K562 (cell line): ENCODE results near the gene SLC39A3. TPM values are rescaled to one million over a fixed set of nuclear protein-coding genes. Genes with fewer than 3 reads are reported as not detected.

Experiments used
- ATAC-seq: fragments of 200-7000 bp; cut with Tn5 transposase; 3 replicates; pipeline ENCODE4 v1.9.1; 2020; ENCODE audit warnings: moderate library complexity
- BruUV-seq: library from RNA; stranded (reverse); fragments of 400-500 nt; replicated peaks from 2 replicates; lab custom pipeline; 2021; lab: Mats Ljungman, UMichigan
- CTCF ChIA-PET: fragments of 300-600 bp; formaldehyde crosslinking; extraction: SDS; loops from one replicate; lab custom pipeline; 2021; ENCODE audit warnings: low intra/inter-chr PET ratio; lab: Yijun Ruan, JAX
- POLR2A ChIA-PET: fragments of 300-600, 350-650 bp; sonication (Branson Sonifier 250); formaldehyde crosslinking; extraction: SDS; loops from one replicate; lab custom pipeline; 2021; ENCODE audit warnings: antibody characterized with exemption, inconsistent platforms; lab: Yijun Ruan, JAX
- DNase-seq, 4 experiments: peaks; one replicate each; pipeline versions ENCODE4 v3.0.0 to v3.0.0-alpha.2; 2011 to 2018; ENCODE audit warnings: low spot score in 3 of 4, mixed read lengths in 3 of 4; ENCODE audit errors: extremely low read depth in 1 of 4
- FAIRE-seq: peaks from 2 replicates; lab custom pipeline; 2011; peaks lifted over from hg19 to GRCh38; lab: Jason Lieb, UNC
- H2AFZ ChIP-seq: 2 replicates; pipeline ENCODE4 v1.6.0; 2011; ENCODE audit warnings: low read depth, low read length, control low read depth, inconsistent platforms
- H3K27ac ChIP-seq: fragments of 200-600 bp; 3 replicates; pipeline ENCODE4 v1.8.0; 2011; ENCODE audit warnings: low read depth, mild to moderate bottlenecking, control low read depth, inconsistent platforms, low read length, moderate library complexity, mixed read lengths; ENCODE audit errors: extremely low read depth
- H3K27me3 ChIP-seq, 2 experiments: fragments of 300-600 bp in 1 of 2; 2 replicates in 1 of 2; 3 replicates in 1 of 2; pipeline versions ENCODE4 v1.6.0 to v1.8.0; 2011; ENCODE audit warnings: inconsistent platforms in 2 of 2, low read length in 2 of 2, mild to moderate bottlenecking in 1 of 2, mixed read lengths in 1 of 2, moderate library complexity in 1 of 2; ENCODE audit not compliant: control insufficient read depth in 2 of 2, insufficient read depth in 2 of 2
- H3K36me3 ChIP-seq: fragments of 300-600 bp; 3 replicates; pipeline ENCODE4 v1.8.0; 2011; ENCODE audit warnings: mild to moderate bottlenecking, low read length, inconsistent platforms; ENCODE audit not compliant: control insufficient read depth, insufficient read depth
- H3K4me1 ChIP-seq, 2 experiments: fragments of 200-600 bp in 1 of 2; replicated peaks in 1 of 2; 2 replicates in 1 of 2; 3 replicates in 1 of 2; pipeline versions ENCODE4 v1.5.1 to v1.8.0; 2011; ENCODE audit warnings: inconsistent platforms in 2 of 2, low read length in 2 of 2, mild to moderate bottlenecking in 1 of 2, mixed read lengths in 1 of 2, moderate library complexity in 1 of 2; ENCODE audit not compliant: control insufficient read depth in 2 of 2, insufficient read depth in 2 of 2
- H3K4me2 ChIP-seq: 2 replicates; pipeline ENCODE4 v1.6.1; 2011; ENCODE audit warnings: low read length, control low read depth, inconsistent platforms, mixed read lengths; ENCODE audit not compliant: insufficient read depth
- H3K4me3 ChIP-seq: fragments of 200-600 bp; sonication (generic), shearing (Covaris generic); 2 replicates; pipeline ENCODE4 v1.5.1; 2016; ENCODE audit warnings: control low read depth, inconsistent platforms
- H3K79me2 ChIP-seq: fragments of 200-600 bp; 3 replicates; pipeline ENCODE4 v1.8.0; 2011; ENCODE audit warnings: low read length, inconsistent platforms; ENCODE audit not compliant: control insufficient read depth, insufficient read depth
- H3K9ac ChIP-seq, 2 experiments: 2 replicates each; pipeline versions ENCODE4 v1.6.0 to v1.6.1; 2011; ENCODE audit warnings: low read depth in 2 of 2, low read length in 2 of 2, control low read depth in 1 of 2, inconsistent platforms in 1 of 2, mild to moderate bottlenecking in 1 of 2, mixed read lengths in 1 of 2; ENCODE audit not compliant: insufficient read depth in 1 of 2
- H3K9me1 ChIP-seq: one replicate; pipeline ENCODE4 v1.6.0; 2011; ENCODE audit warnings: inconsistent platforms, mild to moderate bottlenecking, low read length, moderate library complexity; ENCODE audit not compliant: control insufficient read depth, insufficient read depth
- H3K9me3 ChIP-seq: replicated peaks from 2 replicates; pipeline ENCODE4 v1.5.1; 2011; ENCODE audit warnings: low read depth, low read length, inconsistent platforms; ENCODE audit not compliant: control insufficient read depth, insufficient read depth
- H4K20me1 ChIP-seq: replicated peaks from 2 replicates; pipeline ENCODE4 v1.6.1; 2011; ENCODE audit warnings: low read length, inconsistent platforms, mixed read lengths; ENCODE audit not compliant: control insufficient read depth, insufficient read depth
- ADNP ChIP-seq: fragments of 200-800 bp; sonication (Bioruptor generic); IDR thresholded peaks from 2 replicates; pipeline ENCODE4 v1.6.1; 2016; ENCODE audit warnings: missing genetic modification characterization, missing compliant biosample characterization
- FOXM1 ChIP-seq, 2 experiments: fragments of 450-650 bp in 1 of 2; sonication (generic) in 1 of 2; formaldehyde crosslinking in 1 of 2; IDR thresholded peaks; 2 replicates each; pipeline versions ENCODE4 v1.6.1 to v1.9.0; 2017 to 2022; ENCODE audit warnings: low read depth in 2 of 2, mild to moderate bottlenecking in 2 of 2, missing genetic modification reagents in 1 of 2, moderate library complexity in 1 of 2
- HDAC2 ChIP-seq: fragments of 450-650 bp; IDR thresholded peaks from 2 replicates; pipeline ENCODE4 v1.6.1; 2016; ENCODE audit warnings: mild to moderate bottlenecking
- NFE2L1 ChIP-seq: fragments of 450-650 bp; IDR thresholded peaks from 2 replicates; pipeline ENCODE4 v1.6.1; 2016; ENCODE audit warnings: missing genetic modification characterization, low read depth, mild to moderate bottlenecking, missing compliant biosample characterization, moderate library complexity, borderline replicate concordance
- RBM25 ChIP-seq: fragments of 200-400 bp; formaldehyde crosslinking; IDR thresholded peaks from 2 replicates; pipeline ENCODE4 v1.6.1; 2018; ENCODE audit warnings: low read length, low read depth, moderate library complexity; ENCODE audit not compliant: severe bottlenecking
- RCOR1 ChIP-seq, 2 experiments: IDR thresholded peaks; 2 replicates each; pipeline ENCODE4 v1.6.1; 2012; ENCODE audit warnings: low read depth in 2 of 2, low read length in 2 of 2, borderline replicate concordance in 1 of 2, improper control_type of control experiment in 1 of 2
- SMARCA5 ChIP-seq: fragments of 450-650 bp; IDR thresholded peaks from 2 replicates; pipeline ENCODE4 v1.6.1; 2016
- SNRNP70 ChIP-seq: fragments of 200-400 bp; formaldehyde crosslinking; optimal IDR thresholded peaks from 2 replicates; pipeline ENCODE3; 2017; ENCODE audit warnings: low read depth, low read length
- STAG1 ChIP-seq: sonication (generic); formaldehyde crosslinking; IDR thresholded peaks from 2 replicates; pipeline ENCODE4 v1.5.0; 2020; ENCODE audit warnings: missing genetic modification reagents, borderline replicate concordance
- TEAD2 ChIP-seq: fragments of 450-650 bp; IDR thresholded peaks from 2 replicates; pipeline ENCODE4 v1.6.1; 2016; ENCODE audit warnings: missing genetic modification characterization, control low read depth, missing compliant biosample characterization
- ZFP36 ChIP-seq: fragments of 150-350 bp; IDR thresholded peaks from 2 replicates; pipeline ENCODE4 v1.6.1; 2018; ENCODE audit warnings: low read length, low read depth; ENCODE audit not compliant: partially characterized antibody
- ZNF165 ChIP-seq: fragments of 250-450 bp; sonication (Bioruptor Pico); IDR thresholded peaks from 2 replicates; pipeline ENCODE4 v1.4.0; 2020; ENCODE audit warnings: borderline replicate concordance
- WGBS: fragments of 100-300 bp; shearing (Covaris generic); methylation state at CpG from one replicate; pipeline ENCODE4 v1.1.6; 2016; ENCODE audit warnings: low coverage, mixed read lengths; ENCODE audit not compliant: insufficient coverage; ENCODE audit errors: missing lambda C conversion rate; 5-methylcytosine and 5-hydroxymethylcytosine counted together
- in situ Hi-C: fragments of 300-500 bp; cut with MboI; formaldehyde crosslinking; loops from 4 replicates; pipeline ENCODE4 v1.15.0; 2018; ENCODE audit warnings: inconsistent platforms, mixed read lengths
- intact Hi-C: fragments of 100-400 bp; cut with micrococcal nuclease; formaldehyde crosslinking; loops from 2 replicates; pipeline ENCODE4 v1.14.2; 2022
- polyA plus RNA-seq, 8 experiments: library from polyadenylated mRNA; depleted of rRNA in 4 of 8; stranded (reverse) in 5 of 8; unstranded in 3 of 8; fragments of >200 nt; fragmentation: Nextera tagmentation in 2 of 8; fragmentation: Illumina TruSeq in 1 of 8; extraction: Ambion mirVana in 2 of 8; extraction: Trizol in 1 of 8; gene quantifications; 2 replicates each; pipeline versions ENCODE4 v1.2.1 to v1.2.3, GENCODE V29; 2011 to 2014; ENCODE audit warnings: inconsistent platforms in 1 of 8, missing spikeins in 1 of 8
- total RNA-seq, 7 experiments: library from RNA; depleted of rRNA in 6 of 7; stranded (reverse); fragments of >200 nt in 6 of 7; fragmentation: Illumina TruSeq in 2 of 7; extraction: Trizol in 2 of 7; gene quantifications; 2 replicates each; pipeline versions ENCODE4 v1.2.1 to v1.2.3, GENCODE V29; 2011 to 2021; ENCODE audit warnings: low replicate concordance in 1 of 7
- TF ChIP-seq, protein P1 (sequence below): sonication (generic); formaldehyde crosslinking; IDR thresholded peaks from 2 replicates; pipeline ENCODE4 v1.8.0; 2022; ENCODE audit warnings: missing genetic modification reagents, mild to moderate bottlenecking, borderline replicate concordance
- TF ChIP-seq, protein P2 (sequence below): fragments of 450-650 bp; IDR thresholded peaks from 2 replicates; pipeline ENCODE4 v1.7.1; 2018; ENCODE audit warnings: mild to moderate bottlenecking, low read depth; ENCODE audit not compliant: partially characterized antibody
- TF ChIP-seq, protein P3 (sequence below): fragments of 450-650 bp; IDR thresholded peaks from 2 replicates; pipeline ENCODE4 v1.6.1; 2016; ENCODE audit warnings: borderline replicate concordance

SLC39A3 gene
- total and polyA plus RNA-seq, 9 of the 15 experiments (the other 6 are each of a cell fraction or from before 2014, with no cell fraction given) = 2.3 to 215 (median 127) TPM

DNA sequence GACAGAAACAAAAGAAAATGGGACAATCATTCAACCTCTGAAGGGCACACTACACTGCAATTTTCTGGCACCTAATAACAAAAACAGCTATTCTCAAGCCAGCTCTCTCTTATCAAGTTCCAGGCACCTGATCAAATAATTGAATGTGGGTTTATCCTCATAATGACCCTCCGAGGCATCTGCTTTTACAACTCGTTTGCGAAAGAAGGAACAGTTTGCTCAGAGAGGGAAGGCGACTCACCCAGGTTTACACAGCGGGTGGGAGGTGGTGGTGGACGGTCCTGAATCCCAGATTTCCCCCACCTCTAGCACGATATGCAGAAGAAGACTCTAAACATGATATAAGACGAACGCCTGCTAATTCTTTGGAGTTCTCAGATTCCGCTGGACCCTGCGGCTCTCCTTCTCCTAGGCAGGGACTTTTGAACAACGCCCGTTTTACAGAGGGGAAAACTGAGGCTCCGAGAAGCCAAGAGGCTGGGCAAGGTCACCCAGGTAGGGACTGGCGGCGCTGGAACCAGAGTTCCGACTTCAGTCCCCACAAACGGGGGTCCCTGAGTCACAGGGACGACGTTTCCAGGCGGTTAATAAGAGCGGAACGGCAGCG is 42.6 kb upstream of the SLC39A3 start:
- DNase-seq (peak in 1 of 4 experiments; percentile 18), FAIRE-seq (peak; percentile 76), ATAC-seq (no peak)
- Histone ChIP-seq H3K36me3 (peaks cover 53% of the 10 kb centered on the region; the same call in 2 of the 3 replicates), H4K20me1 (peaks cover 13% of the 10 kb centered on the region), H3K79me2 (peaks cover 79% of the 10 kb centered on the region), H3K9ac (peak overlapping the region; percentile 98 to 99), H2AFZ (peak overlapping the region; percentile 75; the same call in 1 of the 2 replicates), H3K4me2 (peak overlapping the region; percentile 95), H3K9me1 (no peaks in the 10 kb centered on the region), H3K4me1 (peaks cover 13 to 48% of the 10 kb centered on the region in 2 experiments; a peak in 4 of 5 replicates), H3K27me3 (no peaks in the 10 kb centered on the region), H3K27ac (peak overlapping the region; percentile 93), H3K9me3 (no peaks in the 10 kb centered on the region), H3K4me3 (peak overlapping the region; percentile 95)
- under 1% methylated on average over 24 of the region's 24 CpGs for WGBS
- in situ Hi-C loops (no loop called here), intact Hi-C loops (loop anchor here (1.0 kb wide), 1 partner anchor 42 kb away; the partner anchor contains the start of gene SLC39A3)
- BruUV-seq = TSS peak; percentile 57
- CTCF ChIA-PET = interaction anchor here (0.8 kb wide), 1 partner anchor 306 kb away, joined by 4 read pairs; the partner anchor contains the start of gene GADD45B
- POLR2A ChIA-PET = interaction anchor here (0.7 to 1.3 kb wide), 3 partner anchors 8 to 60 kb away, joined by 3 to 7 read pairs (median 3); no protein-coding TSS in a partner anchor
- TF ChIP-seq NFE2L1 (tag) = no peak
- TF ChIP-seq, protein P1, sequence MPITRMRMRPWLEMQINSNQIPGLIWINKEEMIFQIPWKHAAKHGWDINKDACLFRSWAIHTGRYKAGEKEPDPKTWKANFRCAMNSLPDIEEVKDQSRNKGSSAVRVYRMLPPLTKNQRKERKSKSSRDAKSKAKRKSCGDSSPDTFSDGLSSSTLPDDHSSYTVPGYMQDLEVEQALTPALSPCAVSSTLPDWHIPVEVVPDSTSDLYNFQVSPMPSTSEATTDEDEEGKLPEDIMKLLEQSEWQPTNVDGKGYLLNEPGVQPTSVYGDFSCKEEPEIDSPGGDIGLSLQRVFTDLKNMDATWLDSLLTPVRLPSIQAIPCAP (CRISPR knock-in tag) = no peak
- TF ChIP-seq, protein P2, sequence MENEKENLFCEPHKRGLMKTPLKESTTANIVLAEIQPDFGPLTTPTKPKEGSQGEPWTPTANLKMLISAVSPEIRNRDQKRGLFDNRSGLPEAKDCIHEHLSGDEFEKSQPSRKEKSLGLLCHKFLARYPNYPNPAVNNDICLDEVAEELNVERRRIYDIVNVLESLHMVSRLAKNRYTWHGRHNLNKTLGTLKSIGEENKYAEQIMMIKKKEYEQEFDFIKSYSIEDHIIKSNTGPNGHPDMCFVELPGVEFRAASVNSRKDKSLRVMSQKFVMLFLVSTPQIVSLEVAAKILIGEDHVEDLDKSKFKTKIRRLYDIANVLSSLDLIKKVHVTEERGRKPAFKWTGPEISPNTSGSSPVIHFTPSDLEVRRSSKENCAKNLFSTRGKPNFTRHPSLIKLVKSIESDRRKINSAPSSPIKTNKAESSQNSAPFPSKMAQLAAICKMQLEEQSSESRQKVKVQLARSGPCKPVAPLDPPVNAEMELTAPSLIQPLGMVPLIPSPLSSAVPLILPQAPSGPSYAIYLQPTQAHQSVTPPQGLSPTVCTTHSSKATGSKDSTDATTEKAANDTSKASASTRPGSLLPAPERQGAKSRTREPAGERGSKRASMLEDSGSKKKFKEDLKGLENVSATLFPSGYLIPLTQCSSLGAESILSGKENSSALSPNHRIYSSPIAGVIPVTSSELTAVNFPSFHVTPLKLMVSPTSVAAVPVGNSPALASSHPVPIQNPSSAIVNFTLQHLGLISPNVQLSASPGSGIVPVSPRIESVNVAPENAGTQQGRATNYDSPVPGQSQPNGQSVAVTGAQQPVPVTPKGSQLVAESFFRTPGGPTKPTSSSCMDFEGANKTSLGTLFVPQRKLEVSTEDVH = no peak
- TF ChIP-seq ZNF165 (CRISPR knock-in tag) = no peak
- TF ChIP-seq FOXM1 (IDR thresholded peaks at IDR 0.05; ENCODE audit: low read depth) = no peak
- 0 out of 2 replicates have a peak, but pooled peaks have one; percentile 6 for TF ChIP-seq FOXM1 (CRISPR knock-in tag; IDR thresholded peaks at IDR 0.05; ENCODE audit: low read depth)
- TF ChIP-seq SNRNP70 = no peak
- TF ChIP-seq ZFP36 = peak; percentile 65
- TF ChIP-seq RCOR1 (IDR thresholded peaks at IDR 0.05; ENCODE audit: borderline replicate concordance in 1 of 2, low read depth in 2 of 2, low read length in 2 of 2) = peak in 1 of 2 experiments; percentile 47; a peak in 1 of 4 replicates
- TF ChIP-seq, protein P3, sequence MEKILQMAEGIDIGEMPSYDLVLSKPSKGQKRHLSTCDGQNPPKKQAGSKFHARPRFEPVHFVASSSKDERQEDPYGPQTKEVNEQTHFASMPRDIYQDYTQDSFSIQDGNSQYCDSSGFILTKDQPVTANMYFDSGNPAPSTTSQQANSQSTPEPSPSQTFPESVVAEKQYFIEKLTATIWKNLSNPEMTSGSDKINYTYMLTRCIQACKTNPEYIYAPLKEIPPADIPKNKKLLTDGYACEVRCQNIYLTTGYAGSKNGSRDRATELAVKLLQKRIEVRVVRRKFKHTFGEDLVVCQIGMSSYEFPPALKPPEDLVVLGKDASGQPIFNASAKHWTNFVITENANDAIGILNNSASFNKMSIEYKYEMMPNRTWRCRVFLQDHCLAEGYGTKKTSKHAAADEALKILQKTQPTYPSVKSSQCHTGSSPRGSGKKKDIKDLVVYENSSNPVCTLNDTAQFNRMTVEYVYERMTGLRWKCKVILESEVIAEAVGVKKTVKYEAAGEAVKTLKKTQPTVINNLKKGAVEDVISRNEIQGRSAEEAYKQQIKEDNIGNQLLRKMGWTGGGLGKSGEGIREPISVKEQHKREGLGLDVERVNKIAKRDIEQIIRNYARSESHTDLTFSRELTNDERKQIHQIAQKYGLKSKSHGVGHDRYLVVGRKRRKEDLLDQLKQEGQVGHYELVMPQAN = 0 out of 2 replicates have a peak, but pooled peaks have one; percentile 49
- TF ChIP-seq RBM25 = peak; percentile 79
- TF ChIP-seq SMARCA5 = peak; percentile 77; the same call in 1 of the 2 replicates
- TF ChIP-seq STAG1 = 0 out of 2 replicates have a peak, but pooled peaks have one; percentile 29
- TF ChIP-seq TEAD2 = no peak
- TF ChIP-seq HDAC2 = peak; percentile 68; the same call in 1 of the 2 replicates
- TF ChIP-seq ADNP (tag) = peak; percentile 78
